HepG2 (cell line): ENCODE results near the gene RICTOR. TPM values are rescaled to one million over a fixed set of nuclear protein-coding genes. Genes with fewer than 3 reads are reported as not detected.

Experiments used
- ATAC-seq: fragments of 200-7000 bp; cut with Tn5 transposase; 3 replicates; pipeline ENCODE4 v1.9.1; 2020; ENCODE audit warnings: mild to moderate bottlenecking, moderate library complexity
- BruUV-seq: library from RNA; stranded (reverse); fragments of 400-500 nt; replicated peaks from 2 replicates; lab custom pipeline; 2021; lab: Mats Ljungman, UMichigan
- CTCF ChIA-PET: fragments of 300-600 bp; formaldehyde crosslinking; extraction: SDS; loops from one replicate; lab custom pipeline; 2021; ENCODE audit warnings: low total read pairs, inconsistent platforms, low intra/inter-chr PET ratio; lab: Yijun Ruan, JAX
- POLR2A ChIA-PET: fragments of 350-600 bp; sonication (Branson Sonifier 250); formaldehyde crosslinking; loops from one replicate; lab custom pipeline; 2020; ENCODE audit warnings: antibody characterized with exemption, inconsistent platforms; lab: Yijun Ruan, JAX
- DNase-seq: peaks from one replicate; pipeline ENCODE4 v3.0.0-alpha.2; 2015; ENCODE audit warnings: low spot score
- FAIRE-seq: peaks from 3 replicates; lab custom pipeline; 2011; peaks lifted over from hg19 to GRCh38; lab: Jason Lieb, UNC
- H2AFZ ChIP-seq: one replicate; pipeline ENCODE4 v1.6.1; 2011; ENCODE audit warnings: low read length, inconsistent platforms
- H3K27ac ChIP-seq: fragments of 300-600 bp; 3 replicates; pipeline ENCODE4 v1.8.0; 2011; ENCODE audit warnings: mixed run types, mild to moderate bottlenecking, mixed read lengths, low read length, inconsistent platforms; ENCODE audit not compliant: insufficient read depth; ENCODE audit errors: extremely low read length
- H3K27me3 ChIP-seq, 2 experiments: fragments of 200-600 bp in 1 of 2; 2 replicates in 1 of 2; 3 replicates in 1 of 2; pipeline versions ENCODE4 v1.6.0 to v1.8.0; 2011; ENCODE audit warnings: low read length in 2 of 2, mild to moderate bottlenecking in 2 of 2, moderate library complexity in 2 of 2, inconsistent platforms in 1 of 2; ENCODE audit not compliant: insufficient read depth in 2 of 2, control insufficient read depth in 1 of 2
- H3K36me3 ChIP-seq, 2 experiments: fragments of 200-600 bp in 1 of 2; replicated peaks in 1 of 2; 2 replicates in 1 of 2; 3 replicates in 1 of 2; pipeline versions ENCODE4 v1.5.1 to v1.8.0; 2011; ENCODE audit warnings: low read length in 2 of 2, inconsistent platforms in 1 of 2; ENCODE audit not compliant: insufficient read depth in 2 of 2, control insufficient read depth in 1 of 2
- H3K4me1 ChIP-seq: 2 replicates; pipeline ENCODE4 v1.5.1; 2012; ENCODE audit warnings: low read length, inconsistent platforms; ENCODE audit not compliant: insufficient read depth
- H3K4me2 ChIP-seq: 2 replicates; pipeline ENCODE4 v1.6.0; 2011; ENCODE audit warnings: low read depth, low read length, inconsistent platforms
- H3K4me3 ChIP-seq, 3 experiments: fragments of 200-600 bp in 1 of 3; sonication (generic), shearing (Covaris generic) in 1 of 3; replicated peaks in 1 of 3; 2 replicates each; pipeline ENCODE4 v1.5.1; 2011 to 2016; ENCODE audit warnings: low read length in 3 of 3, inconsistent platforms in 2 of 3, low read depth in 2 of 3, mild to moderate bottlenecking in 2 of 3, control low read depth in 1 of 3, mixed read lengths in 1 of 3; ENCODE audit not compliant: insufficient read depth in 1 of 3
- H3K79me2 ChIP-seq: one replicate; pipeline ENCODE4 v1.6.1; 2011; ENCODE audit warnings: low read length, inconsistent platforms; ENCODE audit not compliant: insufficient read depth
- H3K9ac ChIP-seq: 2 replicates; pipeline ENCODE4 v1.6.0; 2011; ENCODE audit warnings: mild to moderate bottlenecking, low read depth, low read length, inconsistent platforms; ENCODE audit not compliant: insufficient read depth
- H3K9me3 ChIP-seq: 2 replicates; pipeline ENCODE4 v1.5.1; 2012; ENCODE audit warnings: mild to moderate bottlenecking, low read length
- H4K20me1 ChIP-seq: 2 replicates; pipeline ENCODE4 v1.6.0; 2011; ENCODE audit warnings: inconsistent platforms, mild to moderate bottlenecking, low read length, moderate library complexity; ENCODE audit not compliant: insufficient read depth
- AGO1 ChIP-seq: fragments of 200-400 bp; formaldehyde crosslinking; IDR thresholded peaks from 2 replicates; pipeline ENCODE4 v1.6.1; 2017; ENCODE audit warnings: mild to moderate bottlenecking, low read depth, low read length, moderate library complexity; ENCODE audit not compliant: poor library complexity, severe bottlenecking
- ASH2L ChIP-seq: fragments of 300-600, 200-600 bp; sonication (generic); IDR thresholded peaks from 2 replicates; pipeline ENCODE4 v1.7.0; 2017; ENCODE audit warnings: low read depth, mild to moderate bottlenecking, moderate library complexity, mixed read lengths, low read length; ENCODE audit not compliant: insufficient read length
- CENPX ChIP-seq: sonication (generic); formaldehyde crosslinking; IDR thresholded peaks from 2 replicates; pipeline ENCODE4 v1.9.0; 2021; ENCODE audit warnings: mild to moderate bottlenecking, missing genetic modification reagents, moderate library complexity
- FIP1L1 ChIP-seq: fragments of 200-400 bp; formaldehyde crosslinking; IDR thresholded peaks from 2 replicates; pipeline ENCODE4 v1.6.1; 2018; ENCODE audit warnings: low read depth, mild to moderate bottlenecking, low read length, moderate library complexity, borderline replicate concordance; ENCODE audit not compliant: insufficient read depth
- FOXK2 ChIP-seq: fragments of 450-650 bp; IDR thresholded peaks from 2 replicates; pipeline ENCODE4 v1.6.1; 2016
- GMEB1 ChIP-seq: sonication (generic); formaldehyde crosslinking; IDR thresholded peaks from 2 replicates; pipeline ENCODE4 v1.5.1; 2020; ENCODE audit warnings: missing genetic modification reagents, mild to moderate bottlenecking, borderline replicate concordance
- HDAC2 ChIP-seq: sonication (generic); formaldehyde crosslinking; IDR thresholded peaks from 2 replicates; pipeline ENCODE4 v1.4.0; 2020; ENCODE audit warnings: missing genetic modification reagents
- MLLT10 ChIP-seq: sonication (generic); formaldehyde crosslinking; IDR thresholded peaks from 2 replicates; pipeline ENCODE4 v1.4.0; 2020; ENCODE audit warnings: missing genetic modification reagents
- NR2F6 ChIP-seq, 2 experiments: IDR thresholded peaks; 2 replicates each; pipeline ENCODE4 v1.6.1; 2016; ENCODE audit warnings: antibody characterized with exemption in 1 of 2, mild to moderate bottlenecking in 1 of 2
- POLR2A ChIP-seq, 2 experiments: IDR thresholded peaks; 2 replicates each; pipeline ENCODE4 v1.6.1; 2011; ENCODE audit warnings: low read depth in 2 of 2, low read length in 2 of 2, mild to moderate bottlenecking in 1 of 2, moderate library complexity in 1 of 2; ENCODE audit not compliant: insufficient read depth in 1 of 2
- SMARCE1 ChIP-seq: fragments of 450-650 bp; IDR thresholded peaks from 2 replicates; pipeline ENCODE4 v1.6.1; 2017; ENCODE audit warnings: borderline replicate concordance
- SRY ChIP-seq: sonication (generic); formaldehyde crosslinking; IDR thresholded peaks from 2 replicates; pipeline ENCODE4 v1.8.0; 2022; ENCODE audit warnings: mild to moderate bottlenecking, missing genetic modification reagents
- SSRP1 ChIP-seq: IDR thresholded peaks from 2 replicates; pipeline ENCODE4 v1.6.1; 2016; ENCODE audit warnings: control low read depth
- ZNF20 ChIP-seq: sonication (generic); formaldehyde crosslinking; IDR thresholded peaks from 2 replicates; pipeline ENCODE4 v1.4.0; 2020; ENCODE audit warnings: mild to moderate bottlenecking, moderate library complexity, missing genetic modification reagents
- ZNF276 ChIP-seq: sonication (generic); formaldehyde crosslinking; IDR thresholded peaks from 2 replicates; pipeline ENCODE4 v1.4.0; 2020; ENCODE audit warnings: mild to moderate bottlenecking, low read depth, missing genetic modification reagents
- ZNF552 ChIP-seq: sonication (generic); formaldehyde crosslinking; IDR thresholded peaks from 2 replicates; pipeline ENCODE4 v1.9.0; 2022; ENCODE audit warnings: missing genetic modification reagents, mild to moderate bottlenecking, borderline replicate concordance
- WGBS: methylation state at CpG from one replicate; pipeline ENCODE4 v1.1.6; 2017; ENCODE audit warnings: low lambda C conversion rate; 5-methylcytosine and 5-hydroxymethylcytosine counted together
- in situ Hi-C: cut with HindIII; loops from 2 replicates; pipeline ENCODE4 v1.10.0; 2017; ENCODE audit warnings: low pct_unique_long_range_greater_than_20kb; ENCODE audit not compliant: extremely low pct_ligation_motif_present
- intact Hi-C: fragments of 100-400 bp; cut with micrococcal nuclease; formaldehyde crosslinking; loops from one replicate; pipeline ENCODE4 v1.10.0; 2022; ENCODE audit not compliant: unreplicated experiment
- polyA plus RNA-seq, 8 experiments: library from polyadenylated mRNA; depleted of rRNA in 3 of 8; stranded (reverse) in 7 of 8; unstranded in 1 of 8; fragments of >200 nt; fragmentation: Illumina TruSeq in 4 of 8; extraction: Trizol in 4 of 8; gene quantifications; 2 replicates each; pipeline versions ENCODE4 v1.2.1 to v1.2.3, GENCODE V29; 2011 to 2016; ENCODE audit warnings: low read depth in 4 of 8, missing spikeins in 1 of 8, mixed read lengths in 1 of 8; ENCODE audit not compliant: insufficient read depth in 1 of 8
- total RNA-seq, 5 experiments: library from RNA; depleted of rRNA; stranded (reverse); fragments of >200 nt; fragmentation: Illumina TruSeq; extraction: Trizol; gene quantifications; 2 replicates each; pipeline ENCODE4 v1.2.3, GENCODE V29; 2016; ENCODE audit warnings: low read depth in 1 of 5
- TF ChIP-seq, protein P1 (sequence below): IDR thresholded peaks from 2 replicates; pipeline ENCODE4 v1.6.1; 2016; ENCODE audit warnings: mild to moderate bottlenecking

RICTOR gene
- total and polyA plus RNA-seq, 2 of the 13 experiments (the other 11 are each of a cell fraction or from before 2014, with no cell fraction given): 10.7 to 15.4 TPM

DNA sequence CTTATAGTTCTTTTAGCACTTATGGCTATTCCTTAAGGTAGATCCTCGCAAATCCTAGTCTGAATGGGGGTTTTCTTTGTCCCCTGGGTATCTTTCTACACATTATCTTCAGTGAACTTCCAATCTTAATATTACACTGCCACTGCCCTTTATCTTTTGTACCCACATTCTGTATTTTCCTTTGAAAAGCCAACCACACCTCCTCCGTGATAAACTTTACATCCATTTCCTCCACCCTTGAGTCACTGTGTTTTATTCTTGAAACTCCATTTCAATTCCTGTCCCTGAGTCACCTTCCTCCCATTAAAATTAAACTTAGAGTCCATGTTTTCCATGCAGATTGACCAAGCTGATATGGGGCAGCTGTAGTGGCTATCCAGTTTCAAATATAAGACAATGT, 43.2 kb upstream of the RICTOR start:
- DNase-seq (no peak), FAIRE-seq (no peak), ATAC-seq (no peak)
- Histone ChIP-seq H3K4me1 (no peaks in the 10 kb centered on the region), H4K20me1 (no peaks in the 10 kb centered on the region), H3K4me2 (no peak overlapping the region), H2AFZ (no peak overlapping the region), H3K27me3 (no peaks in the 10 kb centered on the region; a peak in 1 of 5 replicates), H3K79me2 (no peaks in the 10 kb centered on the region), H3K9ac (no peak overlapping the region), H3K36me3 (no peaks in the 10 kb centered on the region), H3K4me3 (no peak overlapping the region), H3K9me3 (no peaks in the 10 kb centered on the region), H3K27ac (no peak overlapping the region)
- in situ Hi-C loops: no loop called here
- 40% methylated on average over 2 of the region's 2 CpGs for WGBS
- TF ChIP-seq SRY (CRISPR knock-in tag) (no peak), FOXK2 (no peak), MLLT10 (CRISPR knock-in tag) (no peak), GMEB1 (CRISPR knock-in tag) (no peak), ZNF552 (no peak), HDAC2 (CRISPR knock-in tag) (no peak), FIP1L1 (no peak), NR2F6 (IDR thresholded peaks at IDR 0.05) (no peak), NR2F6 (CRISPR knock-in tag; IDR thresholded peaks at IDR 0.05) (no peak), ZNF20 (CRISPR knock-in tag) (no peak), AGO1 (no peak), SMARCE1 (no peak), CENPX (CRISPR knock-in tag) (no peak), POLR2A (IDR thresholded peaks at IDR 0.05; ENCODE audit: insufficient read depth in 1 of 2, low read depth in 2 of 2, low read length in 2 of 2) (no peak), ZNF276 (CRISPR knock-in tag) (no peak), ASH2L (no peak), SSRP1 (CRISPR knock-in tag) (no peak)
- TF ChIP-seq, protein P1, sequence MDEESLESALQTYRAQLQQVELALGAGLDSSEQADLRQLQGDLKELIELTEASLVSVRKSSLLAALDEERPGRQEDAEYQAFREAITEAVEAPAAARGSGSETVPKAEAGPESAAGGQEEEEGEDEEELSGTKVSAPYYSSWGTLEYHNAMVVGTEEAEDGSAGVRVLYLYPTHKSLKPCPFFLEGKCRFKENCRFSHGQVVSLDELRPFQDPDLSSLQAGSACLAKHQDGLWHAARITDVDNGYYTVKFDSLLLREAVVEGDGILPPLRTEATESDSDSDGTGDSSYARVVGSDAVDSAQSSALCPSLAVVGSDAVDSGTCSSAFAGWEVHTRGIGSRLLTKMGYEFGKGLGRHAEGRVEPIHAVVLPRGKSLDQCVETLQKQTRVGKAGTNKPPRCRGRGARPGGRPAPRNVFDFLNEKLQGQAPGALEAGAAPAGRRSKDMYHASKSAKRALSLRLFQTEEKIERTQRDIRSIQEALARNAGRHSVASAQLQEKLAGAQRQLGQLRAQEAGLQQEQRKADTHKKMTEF (CRISPR knock-in tag): no peak
- BruUV-seq: no TSS peak
- ChIA-PET POLR2A (no interaction called here), CTCF (no interaction called here)
- intact Hi-C loops: no loop called here
